ENCODE measurements around the gene SLC17A9. TPM values are rescaled to one million over a fixed set of nuclear protein-coding genes. Genes with fewer than 3 reads are reported as not detected.

The SLC17A9 gene
- total RNA-seq, 1 experiment from 2014 or later = 37.6 TPM

DNA sequence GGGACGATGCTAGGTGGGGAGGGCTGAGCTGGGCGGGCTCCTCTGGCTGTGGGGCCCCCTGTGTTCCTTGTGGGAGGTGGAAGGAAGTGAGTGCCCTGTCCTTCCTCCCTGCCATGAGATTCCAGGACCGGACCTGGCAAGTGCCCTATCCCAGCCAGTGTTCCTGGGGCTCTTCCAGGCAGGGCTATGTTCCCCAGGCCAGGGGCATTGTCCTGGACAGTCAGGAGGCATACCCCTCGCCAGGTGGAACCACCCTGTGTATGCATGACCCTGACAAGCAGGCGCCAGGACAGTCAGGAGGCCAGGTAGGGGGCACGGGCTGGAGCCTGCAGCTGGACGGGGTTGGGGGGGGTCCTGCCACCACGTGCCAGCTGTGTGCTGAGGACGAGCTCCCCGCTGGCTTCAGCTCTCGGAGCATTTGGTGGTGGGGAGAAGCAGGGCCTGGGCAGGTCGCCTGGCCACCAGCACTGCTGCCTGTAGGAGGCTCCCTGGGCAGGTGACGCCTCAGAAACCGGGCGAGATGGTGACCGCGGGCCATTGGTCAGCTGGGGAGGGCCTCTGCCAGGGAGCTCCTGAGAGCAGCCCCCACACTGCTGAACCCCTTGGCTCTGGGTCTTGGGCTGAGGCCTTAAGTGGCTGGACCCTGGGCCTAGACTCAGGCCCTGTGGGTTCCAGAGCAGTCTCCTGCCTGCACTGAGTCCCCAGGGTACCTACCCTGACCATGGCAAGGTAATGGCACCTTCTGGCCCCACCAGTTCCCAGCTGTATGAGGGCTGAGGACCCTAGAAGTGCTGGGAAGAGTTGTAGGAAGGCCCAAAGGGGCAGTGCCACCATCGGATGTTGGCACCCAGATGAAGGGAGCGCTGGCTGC, 694 bp downstream of the SLC17A9 start:
- TSS peak; percentile 39 for BruUV-seq (replicated peaks)
- peak overlapping the region; percentile 81 for H3K9ac ChIP-seq (ENCODE audit: low read length)
- H2AFZ ChIP-seq (ENCODE audit: low read depth, low read length, poor library complexity, severe bottlenecking) = no peak overlapping the region
- peaks cover 9 to 24% of the 10 kb centered on the region in 2 experiments for H3K4me1 ChIP-seq (ENCODE audit: control insufficient read depth in 1 of 2, insufficient read depth in 2 of 2, low read length in 2 of 2)
- TF ChIP-seq, protein P1, sequence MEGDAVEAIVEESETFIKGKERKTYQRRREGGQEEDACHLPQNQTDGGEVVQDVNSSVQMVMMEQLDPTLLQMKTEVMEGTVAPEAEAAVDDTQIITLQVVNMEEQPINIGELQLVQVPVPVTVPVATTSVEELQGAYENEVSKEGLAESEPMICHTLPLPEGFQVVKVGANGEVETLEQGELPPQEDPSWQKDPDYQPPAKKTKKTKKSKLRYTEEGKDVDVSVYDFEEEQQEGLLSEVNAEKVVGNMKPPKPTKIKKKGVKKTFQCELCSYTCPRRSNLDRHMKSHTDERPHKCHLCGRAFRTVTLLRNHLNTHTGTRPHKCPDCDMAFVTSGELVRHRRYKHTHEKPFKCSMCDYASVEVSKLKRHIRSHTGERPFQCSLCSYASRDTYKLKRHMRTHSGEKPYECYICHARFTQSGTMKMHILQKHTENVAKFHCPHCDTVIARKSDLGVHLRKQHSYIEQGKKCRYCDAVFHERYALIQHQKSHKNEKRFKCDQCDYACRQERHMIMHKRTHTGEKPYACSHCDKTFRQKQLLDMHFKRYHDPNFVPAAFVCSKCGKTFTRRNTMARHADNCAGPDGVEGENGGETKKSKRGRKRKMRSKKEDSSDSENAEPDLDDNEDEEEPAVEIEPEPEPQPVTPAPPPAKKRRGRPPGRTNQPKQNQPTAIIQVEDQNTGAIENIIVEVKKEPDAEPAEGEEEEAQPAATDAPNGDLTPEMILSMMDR (IDR thresholded peaks at IDR 0.05 in 2 of 3, conservative IDR thresholded peaks at IDR 0.05 in 1 of 3; ENCODE audit: borderline replicate concordance in 1 of 3, insufficient read depth in 1 of 3, low read depth in 2 of 3, low read length in 2 of 3) = peak in 1 of 3 experiments; percentile 10; a peak in 1 of 6 replicates
- TF ChIP-seq ELF1 (IDR thresholded peaks at IDR 0.05; ENCODE audit: borderline replicate concordance, low read depth) = no peak
- ChIA-PET RAD21 (ENCODE audit: low non-redundant PET in 1 of 2, low total read pairs in 2 of 2, uncharacterized antibody in 2 of 2, unreplicated experiment in 2 of 2) (interaction anchor here in 1 of 2 experiments (0.6 kb wide), 1 partner anchor 60 kb away, joined by 3 read pairs; no protein-coding TSS in a partner anchor), POLR2A (interaction anchor here (0.7 kb wide), 1 partner anchor 15 kb away, joined by 3 read pairs; the partner anchor contains the start of gene GID8), CTCF (interaction anchor here (0.9 kb wide), 1 partner anchor 19 kb away, joined by 3 read pairs; no protein-coding TSS in a partner anchor)
- H3K4me3 ChIP-seq (replicated peaks in 1 of 2; ENCODE audit: low read depth in 1 of 2, low read length in 2 of 2) = peak overlapping the region; percentile 62 to 77
- H3K9me2 ChIP-seq (ENCODE audit: insufficient read depth) = no peaks in the 10 kb centered on the region
- ATAC-seq = peak; percentile 33
- peaks cover 0 to 6% of the 10 kb centered on the region in 2 experiments; a peak in 1 of 4 replicates for H3K9me3 ChIP-seq (ENCODE audit: control insufficient read depth in 1 of 2, insufficient read depth in 1 of 2, low read depth in 1 of 2, low read length in 2 of 2)
- H4K20me1 ChIP-seq (ENCODE audit: insufficient read depth) = no peaks in the 10 kb centered on the region
- H3K4me2 ChIP-seq (ENCODE audit: low read length) = peak overlapping the region; percentile 99
- no peaks in the 10 kb centered on the region for H3K27me3 ChIP-seq (ENCODE audit: insufficient read depth, low read length)
- peaks cover 37% of the 10 kb centered on the region for H3K79me2 ChIP-seq (ENCODE audit: insufficient read depth, low read length)
- peaks cover 0 to 23% of the 10 kb centered on the region in 2 experiments; a peak in 2 of 4 replicates for H3K36me3 ChIP-seq (ENCODE audit: control insufficient read depth in 1 of 2, insufficient read depth in 2 of 2, low read length in 2 of 2)
- intact Hi-C loops (cut with micrococcal nuclease) = no loop called here
- peak overlapping the region; percentile 53; the same call in 1 of the 2 replicates for H3K27ac ChIP-seq (ENCODE audit: low read depth, low read length)
- no peak for DNase-seq (ENCODE audit: low read depth, low spot score)
